Mesenteric fat pad (tissue), 1 donor: Measurements from ENCODE around the gene LIPE. TPM values are rescaled to one million over a fixed set of nuclear protein-coding genes. Genes with fewer than 3 reads are reported as not detected.

ENCODE experiments used
- DNase-seq: peaks from one replicate; pipeline ENCODE4 v3.0.0-alpha.2; 2020; ENCODE audit warnings: low spot score
- total RNA-seq: library from RNA; stranded (reverse); fragmentation: NEBNext Ultra II Directional; extraction: Animal tissue kit (Norgen Biotek cat#: 25700); gene quantifications from one replicate; pipeline ENCODE4 v1.2.1, GENCODE V29; 2021
- donor health status: DM: yes; HTN: yes; CAD: no.

LIPE gene
- total RNA-seq, 1 donor from 2014 or later: 1,893 TPM

DNA sequence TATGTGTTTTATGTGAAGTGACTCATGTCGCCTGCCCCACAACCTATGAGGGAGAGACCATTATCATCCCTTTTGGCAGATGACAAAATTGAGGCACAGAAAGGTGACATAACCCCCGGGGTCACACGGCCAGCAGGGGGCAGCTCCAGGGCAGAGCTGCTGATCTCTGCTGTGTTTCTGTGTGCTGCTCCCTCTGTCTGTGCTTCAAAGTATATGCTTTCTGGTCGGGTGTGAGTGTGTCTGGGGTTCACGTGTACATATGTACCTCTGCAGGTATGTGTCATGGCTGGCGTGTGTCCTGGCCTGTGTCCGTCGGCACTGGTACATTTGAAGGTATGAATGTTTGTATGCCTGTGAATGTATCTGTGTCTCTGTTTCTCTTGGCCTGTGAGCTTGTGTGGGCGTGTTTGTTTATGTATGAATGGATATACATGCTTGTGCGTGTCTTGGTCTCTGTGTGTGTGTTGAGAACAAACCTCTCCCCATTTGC, 7.1 kb downstream of the LIPE start:
- no peak for DNase-seq

- DNase-seq: no peak
Measured at GRCh38 chr19:42419309-42419708, 7.9 kb downstream of the LIPE start.

- no peak for DNase-seq
Measured at GRCh38 chr19:42412661-42413076, 14.5 kb downstream of the LIPE start.

DNA sequence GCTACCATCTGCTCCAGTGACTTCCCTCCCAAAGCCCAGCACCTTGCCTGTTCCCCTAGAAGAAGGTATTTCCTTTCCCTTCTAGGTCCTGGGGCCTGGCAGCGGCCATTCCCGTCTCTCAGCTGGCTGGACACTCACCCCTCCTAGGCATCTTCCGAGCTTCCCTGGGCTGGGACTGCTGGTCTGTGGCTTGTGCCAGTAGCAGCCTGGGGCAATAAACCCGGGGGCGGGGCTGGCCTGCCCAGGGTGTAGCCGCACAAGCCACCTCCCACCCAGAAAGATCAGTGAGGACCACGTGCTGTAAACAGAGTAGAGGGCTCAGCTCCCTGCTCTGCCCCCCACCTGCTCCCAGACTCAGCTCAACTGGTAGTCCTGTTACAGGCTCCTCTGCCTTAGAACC, 15.0 kb downstream of the LIPE start:
- DNase-seq: no peak

DNA sequence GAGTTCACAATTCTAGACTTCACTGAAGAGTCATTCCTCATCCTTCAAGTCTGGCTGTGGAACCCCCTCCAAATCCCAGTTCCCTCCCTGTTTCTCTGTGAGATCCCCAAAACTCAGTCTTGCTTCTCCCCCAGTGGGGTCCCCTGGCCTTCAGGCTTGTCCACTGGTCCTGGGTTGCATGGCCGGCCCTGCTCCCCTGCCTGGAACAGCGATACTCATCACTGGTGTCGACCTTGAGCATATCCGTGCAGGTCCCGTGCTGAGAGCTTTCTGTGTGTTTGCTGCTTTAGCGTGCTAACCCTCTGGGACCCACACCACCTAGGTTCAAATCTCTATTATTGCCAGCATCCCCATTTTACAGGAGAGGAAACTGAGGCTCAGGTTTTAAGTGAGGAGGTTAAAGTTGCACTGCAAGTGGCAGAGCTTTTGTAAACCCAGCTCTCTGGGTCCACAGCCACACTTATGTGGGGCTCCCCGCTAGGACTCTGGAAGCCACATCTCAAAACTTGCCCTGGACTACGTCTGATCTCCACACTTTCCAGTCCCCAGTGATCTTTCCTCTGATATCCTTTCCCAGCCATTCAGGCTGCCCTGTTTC, 15.5 kb downstream of the LIPE start:
- no peak for DNase-seq

DNA sequence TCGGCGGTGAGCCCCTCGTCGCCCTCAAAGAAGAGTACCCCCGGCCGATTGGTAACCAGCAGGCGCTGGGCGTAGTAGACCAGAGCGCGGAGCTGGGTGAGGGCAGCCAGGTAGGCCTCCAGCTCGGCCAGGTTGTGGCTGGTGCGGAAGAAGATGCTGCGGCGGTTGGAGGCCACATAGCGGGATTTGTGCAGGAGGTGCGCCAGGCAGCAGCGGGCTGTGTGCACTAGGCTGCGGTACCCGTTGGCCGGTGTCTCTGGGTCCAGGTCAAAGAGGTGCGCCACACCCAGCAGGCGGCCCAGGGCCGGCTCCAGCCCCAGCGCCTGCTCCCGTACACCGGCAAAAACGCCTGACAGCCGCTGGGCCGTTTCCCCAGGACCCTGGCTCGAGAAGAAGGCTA, 16.8 kb downstream of the LIPE start:
- no peak for DNase-seq

DNA sequence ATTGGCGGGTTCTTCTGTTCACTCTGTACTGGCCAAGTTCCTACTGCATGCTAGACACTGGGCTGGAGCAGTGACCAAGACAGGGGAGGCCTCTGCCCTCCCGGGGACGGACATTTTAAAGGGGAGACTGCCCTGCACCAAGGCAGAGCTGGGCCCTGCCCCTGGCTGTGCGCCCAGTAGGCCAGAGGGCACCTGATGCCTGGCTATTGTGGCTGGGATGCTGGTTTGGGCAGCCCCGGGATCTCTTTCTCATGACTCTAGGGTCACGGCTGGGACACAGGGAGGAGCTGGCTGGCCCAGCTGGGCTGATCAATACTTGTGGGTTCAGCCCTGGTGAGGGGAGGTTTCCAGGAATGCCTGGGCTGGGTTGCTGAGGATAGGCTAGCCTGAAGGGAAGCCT, 17.7 kb downstream of the LIPE start:
- DNase-seq: no peak

GRCh38 chr19:42407816-42408175, 19.4 kb downstream of the LIPE start:
- no peak for DNase-seq

DNA sequence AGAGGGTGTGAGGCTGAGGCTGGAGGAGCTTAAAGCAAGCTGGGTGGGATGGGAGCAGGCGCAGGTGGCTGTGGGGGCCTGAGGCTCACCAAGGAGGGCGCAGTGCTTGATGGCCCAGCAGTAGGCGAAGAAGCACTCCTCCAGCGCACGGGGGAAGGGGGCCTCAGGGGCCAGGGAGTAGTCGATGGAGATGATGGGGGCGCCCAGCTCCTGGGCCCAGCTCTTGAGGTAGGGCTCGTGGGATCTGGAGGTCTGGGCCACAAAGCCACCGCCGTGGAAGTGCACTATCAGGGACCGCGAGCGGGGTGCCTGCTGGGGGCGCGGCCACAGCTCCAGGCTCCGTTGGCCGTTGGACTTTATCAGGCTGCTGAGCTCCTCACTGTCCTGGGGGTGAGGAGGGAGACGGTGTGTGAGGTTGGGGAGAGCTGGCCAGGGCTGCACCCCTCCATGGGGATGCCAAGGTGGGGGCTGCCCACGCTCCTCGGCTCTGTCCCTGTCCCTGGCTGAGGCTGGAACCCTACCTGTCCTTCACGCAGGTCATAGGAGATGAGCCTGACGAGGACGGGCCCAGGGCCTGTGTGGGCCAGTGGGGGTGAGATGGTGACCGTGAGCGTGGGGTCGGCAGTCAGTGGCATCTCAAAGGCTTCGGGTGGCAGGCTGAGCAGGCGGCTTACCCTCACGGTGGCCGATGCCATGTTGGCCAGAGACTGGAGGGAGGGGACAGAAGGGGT, 19.9 kb downstream of the LIPE start:
- DNase-seq: no peak

DNA sequence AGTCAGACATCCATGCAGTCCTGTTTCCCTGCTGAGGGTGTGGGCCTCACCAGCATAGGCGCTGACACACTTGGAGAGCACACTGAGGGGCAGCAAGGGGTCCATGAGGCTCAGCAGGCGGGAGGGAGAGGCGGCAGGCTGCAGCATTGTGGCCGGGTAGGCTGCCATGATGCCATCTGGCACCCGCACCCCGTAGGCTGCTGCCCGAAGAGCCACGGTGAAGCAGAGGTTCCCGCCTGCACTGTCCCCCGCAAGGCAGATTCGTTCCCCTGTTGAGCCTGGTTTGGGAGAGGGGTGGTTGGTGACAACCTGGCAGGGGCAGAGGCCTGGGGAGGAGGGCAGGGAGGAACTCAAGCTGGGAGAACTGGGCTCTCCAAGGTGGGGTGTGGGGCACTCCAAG, 21.1 kb downstream of the LIPE start:
- DNase-seq: no peak

DNA sequence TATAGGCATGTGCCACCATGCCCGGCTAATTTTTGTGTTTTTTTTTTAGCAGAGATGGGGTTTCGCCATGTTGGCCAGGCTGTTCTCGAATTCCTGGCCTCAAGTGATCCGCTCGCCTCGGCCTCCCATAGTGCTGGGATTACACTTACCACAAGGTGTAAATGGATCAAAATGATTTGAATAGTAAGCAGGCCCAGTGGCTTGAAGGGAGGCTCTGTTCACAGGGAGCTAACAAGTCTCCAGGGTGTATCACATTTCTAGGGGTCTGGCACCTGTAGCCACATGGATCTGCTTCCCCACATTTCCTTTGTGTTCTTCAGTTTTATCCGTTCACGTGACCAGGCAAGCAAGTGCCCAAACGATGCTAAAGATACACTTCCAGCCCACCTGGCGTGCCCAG, 23.6 kb downstream of the LIPE start:
- DNase-seq: no peak

GRCh38 chr19:42402376-42403116, 24.6 kb downstream of the LIPE start:
- no peak for DNase-seq

- peak; percentile 92 for DNase-seq
Measured at GRCh38 chr19:42401365-42402303, 25.6 kb downstream of the LIPE start.

DNA sequence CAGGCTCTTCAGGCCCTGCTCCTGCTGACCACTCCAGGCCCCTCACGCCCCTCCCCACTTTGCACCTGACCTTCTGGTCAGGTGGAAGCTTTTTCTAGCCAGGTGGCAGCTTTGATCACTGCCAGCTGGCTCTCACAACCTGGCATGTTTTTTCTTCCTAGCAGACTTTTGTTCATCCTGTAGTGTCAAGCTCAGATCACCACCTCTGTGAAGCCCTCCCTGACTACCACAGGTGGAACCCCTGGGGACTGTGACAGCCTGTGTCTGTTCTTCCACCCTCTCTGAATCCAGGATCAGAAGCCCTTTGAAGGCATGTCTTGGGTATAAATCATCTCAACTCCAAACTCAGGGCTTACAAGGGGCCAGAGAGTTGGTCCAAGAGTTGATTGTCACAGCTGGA, 26.8 kb downstream of the LIPE start:
- no peak for DNase-seq

DNA sequence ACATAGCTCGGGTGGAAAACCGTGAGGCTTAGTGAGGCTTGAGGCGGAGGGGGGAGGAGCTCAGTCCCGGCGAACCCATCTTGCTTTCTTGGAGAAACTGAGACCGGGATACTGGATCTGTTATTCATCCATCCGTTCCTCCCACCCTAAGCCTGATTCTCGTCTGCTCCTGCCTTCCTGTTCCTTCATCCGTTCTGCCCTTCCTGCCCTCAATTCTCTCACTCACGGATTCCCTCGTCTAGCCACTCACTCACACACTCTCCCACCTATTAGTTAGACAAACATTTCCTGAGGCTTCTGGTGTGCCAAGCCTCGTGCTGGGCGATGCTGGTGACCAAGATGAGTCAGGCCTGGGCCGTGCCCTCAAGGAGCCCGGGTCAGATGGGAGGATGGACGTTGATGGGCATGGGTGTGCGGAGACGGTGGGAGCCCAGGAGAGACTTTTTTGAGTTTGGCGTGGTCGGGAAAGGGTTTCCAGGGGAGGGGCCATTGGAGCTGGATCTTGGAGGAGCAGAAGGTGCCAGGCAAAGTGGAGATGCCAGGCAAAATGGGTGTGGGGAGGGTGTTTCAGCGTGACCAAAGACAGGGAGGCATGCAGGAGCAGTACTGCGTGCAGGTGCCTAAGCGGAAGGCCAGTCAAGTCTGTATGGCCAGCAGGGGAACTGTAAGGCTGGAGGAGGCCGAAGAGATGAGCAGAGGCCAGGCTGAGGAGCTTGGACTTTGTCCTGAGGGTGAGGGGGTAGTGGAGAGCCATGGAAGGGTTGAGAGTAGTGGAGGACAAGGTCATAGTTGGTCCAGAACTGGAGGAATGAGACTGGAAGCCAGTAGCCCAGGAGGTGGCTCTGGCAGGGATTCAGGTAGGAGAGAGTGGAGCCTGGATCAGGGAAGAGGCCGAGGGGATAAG, 29.7 kb downstream of the LIPE start:
- no peak for DNase-seq

DNA sequence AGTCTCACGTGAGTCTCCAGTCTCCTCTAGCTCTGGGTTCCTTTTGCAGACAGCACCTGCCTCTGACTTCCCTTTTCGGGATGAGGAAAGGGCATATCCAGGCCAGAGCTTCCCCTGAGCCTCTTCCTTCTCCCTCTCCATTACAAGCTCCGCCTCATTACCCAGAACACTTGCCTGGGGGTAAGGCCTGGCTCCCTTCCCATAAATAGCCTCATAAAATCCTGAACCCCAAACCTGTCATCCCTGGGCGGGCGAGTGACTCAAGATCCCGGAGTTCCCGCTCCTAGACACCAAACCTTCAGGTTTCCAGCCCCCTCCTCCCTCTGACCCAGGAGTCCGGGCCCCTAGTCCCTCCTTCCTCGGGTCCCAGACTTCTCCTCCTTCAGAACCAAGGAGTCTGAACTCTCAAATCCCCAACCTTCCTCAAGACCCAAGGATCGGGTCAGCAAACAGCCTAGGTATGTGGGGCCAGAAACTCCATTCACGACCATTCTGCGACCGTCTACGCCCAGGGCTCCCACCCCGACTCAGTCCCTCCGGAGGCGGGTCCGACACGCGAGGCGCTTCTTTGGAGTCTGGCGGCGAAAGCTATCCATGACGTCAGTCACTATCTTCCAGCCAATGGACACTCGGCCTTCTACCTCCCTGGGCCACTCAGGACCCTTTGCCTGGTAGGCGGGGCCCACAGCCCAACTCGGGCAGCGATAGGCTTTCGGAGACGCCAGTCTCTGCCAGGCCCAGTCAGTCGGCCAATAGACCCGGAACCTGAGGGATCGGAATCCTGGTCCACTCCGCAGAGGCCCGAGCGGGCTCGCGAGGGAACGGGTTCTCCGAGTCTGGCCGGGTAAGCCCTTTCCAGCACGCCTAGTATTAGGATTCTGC, 30.6 kb downstream of the LIPE start:
- DNase-seq: peak; percentile 99

DNA sequence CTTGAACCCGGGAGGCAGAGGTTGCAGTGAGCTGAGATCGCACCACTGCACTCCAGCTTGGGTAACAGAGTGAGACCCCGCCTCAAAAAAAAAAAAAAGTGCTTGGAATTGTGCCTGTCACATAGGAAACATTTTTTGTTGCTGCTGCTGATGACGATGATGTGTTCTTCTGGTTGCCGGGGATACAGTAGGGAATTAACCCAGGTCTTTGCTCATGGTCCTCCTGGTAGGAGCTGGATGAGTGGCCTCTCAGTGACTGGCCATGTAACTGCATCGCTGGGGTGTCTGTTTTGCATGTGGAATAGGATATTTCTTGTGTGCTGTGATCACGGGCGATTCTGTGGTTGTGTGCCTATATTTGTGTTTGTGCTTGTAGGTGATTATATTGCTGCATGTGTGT, 32.4 kb downstream of the LIPE start:
- no peak for DNase-seq

- DNase-seq: no peak
Measured at GRCh38 chr19:42392165-42392564, 35.0 kb downstream of the LIPE start.

DNA sequence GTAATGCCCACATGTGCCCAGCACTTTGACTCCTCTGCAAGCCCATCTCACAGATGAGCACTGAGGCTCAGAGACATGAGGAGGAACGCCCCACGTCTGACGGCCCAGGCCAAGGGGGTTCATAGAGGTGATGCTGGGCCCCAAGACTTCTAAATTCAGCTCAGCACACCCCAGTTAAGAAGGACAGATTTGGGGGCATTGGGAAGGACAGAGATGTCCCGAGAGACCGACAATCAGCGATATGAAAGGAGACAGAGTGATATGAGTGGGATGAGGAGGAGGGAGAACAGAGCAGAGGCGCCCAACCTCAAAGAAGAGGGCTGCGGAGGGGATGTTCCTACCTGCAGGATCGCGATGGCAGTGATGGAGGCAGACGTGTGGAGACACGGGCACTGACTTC, 37.3 kb downstream of the LIPE start, which contains the start of gene CNFN:
TSS of gene CNFN (minus strand) at position 399 of the 400 bp plus-strand sequence. CDS start 1,260 bp downstream, outside the sequence.
- DNase-seq: no peak
